A673 (cell line): Measurements from ENCODE around the gene ADAD1.

Source experiments
- EZH2 ChIP-seq: fragments of 200-600 bp; sonication (generic); IDR thresholded peaks from 2 replicates; pipeline ENCODE4 v1.6.1; 2017; ENCODE audit warnings: borderline replicate concordance, low read depth, mild to moderate bottlenecking, mixed read lengths, antibody characterized with exemption, low read length; ENCODE audit not compliant: poor library complexity, severe bottlenecking
- TF ChIP-seq, protein P1 (sequence below): fragments of 300-800, 200-600 bp; sonication (generic); conservative IDR thresholded peaks from 2 replicates; pipeline ENCODE4 v1.5.1; 2017; ENCODE audit warnings: low read depth, mild to moderate bottlenecking, antibody characterized with exemption, low read length, moderate library complexity, mixed read lengths

DNA sequence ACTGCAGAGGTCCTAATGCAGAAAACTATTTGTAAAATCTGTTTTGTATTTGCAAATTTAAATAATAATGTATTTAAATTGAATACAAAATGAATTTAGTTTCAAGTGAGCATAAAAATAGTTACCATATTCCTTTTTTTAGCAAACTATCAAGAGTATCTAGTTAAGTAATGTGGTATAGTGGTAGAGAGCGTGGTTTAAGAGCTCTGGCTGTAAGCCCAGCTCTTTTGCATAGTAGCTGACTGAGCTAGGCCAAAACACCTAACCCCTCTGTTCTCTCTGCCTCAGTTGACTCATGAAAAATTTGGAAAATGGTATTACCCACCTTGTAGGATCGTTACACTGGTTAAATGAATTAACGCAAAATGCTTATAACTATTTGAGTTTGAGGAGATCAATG is 18.1 kb upstream of the ADAD1 start:
- TF ChIP-seq, protein P1, sequence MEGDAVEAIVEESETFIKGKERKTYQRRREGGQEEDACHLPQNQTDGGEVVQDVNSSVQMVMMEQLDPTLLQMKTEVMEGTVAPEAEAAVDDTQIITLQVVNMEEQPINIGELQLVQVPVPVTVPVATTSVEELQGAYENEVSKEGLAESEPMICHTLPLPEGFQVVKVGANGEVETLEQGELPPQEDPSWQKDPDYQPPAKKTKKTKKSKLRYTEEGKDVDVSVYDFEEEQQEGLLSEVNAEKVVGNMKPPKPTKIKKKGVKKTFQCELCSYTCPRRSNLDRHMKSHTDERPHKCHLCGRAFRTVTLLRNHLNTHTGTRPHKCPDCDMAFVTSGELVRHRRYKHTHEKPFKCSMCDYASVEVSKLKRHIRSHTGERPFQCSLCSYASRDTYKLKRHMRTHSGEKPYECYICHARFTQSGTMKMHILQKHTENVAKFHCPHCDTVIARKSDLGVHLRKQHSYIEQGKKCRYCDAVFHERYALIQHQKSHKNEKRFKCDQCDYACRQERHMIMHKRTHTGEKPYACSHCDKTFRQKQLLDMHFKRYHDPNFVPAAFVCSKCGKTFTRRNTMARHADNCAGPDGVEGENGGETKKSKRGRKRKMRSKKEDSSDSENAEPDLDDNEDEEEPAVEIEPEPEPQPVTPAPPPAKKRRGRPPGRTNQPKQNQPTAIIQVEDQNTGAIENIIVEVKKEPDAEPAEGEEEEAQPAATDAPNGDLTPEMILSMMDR, result no peak
- TF ChIP-seq EZH2, result no peak
